NT2/D1 (cell line): ENCODE data around the gene QPRT.
A peak's percentile ranks its signal among the peaks of the same experiment; 100 is the strongest.

Source experiments
- DNase-seq: peaks from one replicate; pipeline ENCODE4 v3.0.0-alpha.2; 2011; ENCODE audit warnings: low read depth, low spot score
- H3K27me3 ChIP-seq: 2 replicates; pipeline ENCODE4 v1.6.0; 2011; ENCODE audit warnings: mild to moderate bottlenecking; ENCODE audit not compliant: insufficient read length, insufficient read depth
- H3K36me3 ChIP-seq: 2 replicates; pipeline ENCODE4 v1.6.1; 2011; ENCODE audit warnings: mild to moderate bottlenecking, low read length, mixed read lengths; ENCODE audit not compliant: insufficient read depth, insufficient read length
- H3K4me1 ChIP-seq: 2 replicates; pipeline ENCODE4 v1.5.1; 2011; ENCODE audit not compliant: insufficient read depth, insufficient read length
- H3K4me3 ChIP-seq: 2 replicates; pipeline ENCODE4 v1.5.1; 2011; ENCODE audit warnings: low read depth; ENCODE audit not compliant: insufficient read length
- H3K9ac ChIP-seq: 2 replicates; pipeline ENCODE4 v1.6.0; 2011; ENCODE audit warnings: low read depth; ENCODE audit not compliant: insufficient read length
- H3K9me3 ChIP-seq: 2 replicates; pipeline ENCODE4 v1.5.1; 2011; ENCODE audit warnings: mild to moderate bottlenecking, low read length; ENCODE audit not compliant: insufficient read depth
- SUZ12 ChIP-seq: IDR thresholded peaks from 2 replicates; pipeline ENCODE4 v1.6.1; 2011; ENCODE audit not compliant: insufficient read length, insufficient read depth; ENCODE audit errors: extremely low read depth
- YY1 ChIP-seq: IDR thresholded peaks from 2 replicates; pipeline ENCODE4 v1.6.1; 2011; ENCODE audit not compliant: insufficient read length, insufficient read depth
- ZNF274 ChIP-seq: IDR thresholded peaks from 2 replicates; pipeline ENCODE4 v1.6.1; 2011; ENCODE audit warnings: mild to moderate bottlenecking, low read depth, low read length

QPRT gene

DNA sequence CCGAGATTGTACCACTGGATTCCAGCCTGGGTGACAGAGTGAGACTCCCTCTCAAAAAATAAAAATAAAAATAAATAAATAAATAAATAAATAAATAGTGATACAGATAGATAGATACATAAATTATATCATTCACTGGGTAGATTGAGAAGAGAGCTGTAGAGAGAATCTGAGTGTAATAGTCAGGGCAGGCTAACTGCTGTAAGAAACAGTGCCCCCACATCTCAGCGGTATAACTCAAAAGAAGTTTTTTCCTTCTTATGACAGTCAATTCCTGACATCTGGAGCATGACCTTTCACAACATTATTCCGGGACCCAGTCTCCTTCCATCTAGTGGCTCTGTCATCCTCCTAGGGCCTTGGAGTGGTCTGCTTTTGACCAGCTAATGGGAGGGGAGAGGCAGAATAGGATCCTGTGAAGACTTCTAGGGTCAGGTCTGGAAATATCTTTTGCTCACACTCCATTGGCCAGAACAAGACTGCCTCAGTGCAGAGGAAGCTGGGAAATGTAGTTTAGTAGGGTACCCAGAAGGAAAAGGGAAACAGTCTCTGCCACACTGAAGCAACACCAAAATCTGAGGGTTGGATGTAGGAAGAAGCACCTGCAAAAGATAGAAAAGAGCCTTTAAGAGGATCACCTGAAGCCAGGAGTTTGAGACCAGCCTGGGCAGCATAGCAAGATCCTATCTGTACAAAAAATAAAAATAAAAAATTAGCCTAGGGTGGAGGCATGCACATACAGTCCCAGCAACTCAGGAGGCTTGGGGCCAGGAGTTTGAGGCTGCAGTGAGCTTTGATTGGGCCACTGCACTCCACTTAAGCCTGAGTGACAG is 3.0 kb upstream of the QPRT start:
- DNase-seq: no peak
- peaks cover 10% of the 10 kb centered on the region for H3K4me1 ChIP-seq
- H3K4me3 ChIP-seq: no peak overlapping the region
- no peaks in the 10 kb centered on the region for H3K27me3 ChIP-seq
- TF ChIP-seq ZNF274: no peak
- TF ChIP-seq SUZ12: no peak
- no peak for TF ChIP-seq YY1
- peaks cover 3% of the 10 kb centered on the region for H3K36me3 ChIP-seq
- no peaks in the 10 kb centered on the region for H3K9me3 ChIP-seq
- no peak overlapping the region for H3K9ac ChIP-seq

GRCh38 chr16:29676989-29677785 is 1.8 kb upstream of the QPRT start:
- DNase-seq: no peak
- H3K4me3 ChIP-seq: no peak overlapping the region
- no peaks in the 10 kb centered on the region for H3K27me3 ChIP-seq
- no peaks in the 10 kb centered on the region for H3K9me3 ChIP-seq
- peak overlapping the region; percentile 32 for H3K9ac ChIP-seq
- H3K36me3 ChIP-seq: peaks cover 13% of the 10 kb centered on the region
- TF ChIP-seq SUZ12 (no peak), ZNF274 (no peak), YY1 (no peak)
- H3K4me1 ChIP-seq: peaks cover 10% of the 10 kb centered on the region

DNA sequence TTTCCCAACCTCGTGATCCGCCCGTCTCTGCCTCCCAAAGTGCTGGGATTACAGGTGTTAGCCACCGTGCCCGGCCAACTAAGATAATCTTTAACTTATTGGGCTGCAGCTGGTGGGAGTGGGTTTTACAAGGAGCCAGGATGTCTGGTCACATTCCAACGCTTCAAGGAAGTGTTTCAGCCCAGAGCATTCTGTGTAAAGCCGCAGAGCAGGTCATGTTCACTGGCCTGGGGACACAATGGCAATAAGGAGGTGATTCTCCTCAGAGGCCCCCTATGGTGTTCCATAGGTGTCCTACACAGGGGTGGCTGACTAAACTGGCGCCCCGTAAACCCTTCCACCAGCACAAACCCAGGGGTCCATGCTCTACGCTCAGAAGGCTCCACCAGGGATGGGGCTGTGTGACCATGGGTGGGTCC is 1.2 kb downstream of the QPRT start:
- H3K27me3 ChIP-seq: no peaks in the 10 kb centered on the region
- H3K36me3 ChIP-seq: peaks cover 43% of the 10 kb centered on the region
- peaks cover 9% of the 10 kb centered on the region for H3K4me1 ChIP-seq
- H3K4me3 ChIP-seq: peak overlapping the region; percentile 73
- no peak for DNase-seq
- TF ChIP-seq YY1: no peak
- no peaks in the 10 kb centered on the region for H3K9me3 ChIP-seq
- peak overlapping the region; percentile 87 for H3K9ac ChIP-seq

GRCh38 chr16:29683543-29684090 is 4.6 kb downstream of the QPRT start:
- no peak for DNase-seq
- H3K4me1 ChIP-seq: peaks cover 16% of the 10 kb centered on the region
- H3K9me3 ChIP-seq: no peaks in the 10 kb centered on the region
- no peak for TF ChIP-seq ZNF274
- no peak for TF ChIP-seq SUZ12
- no peak for TF ChIP-seq YY1
- H3K4me3 ChIP-seq: no peak overlapping the region
- H3K9ac ChIP-seq: no peak overlapping the region
- H3K36me3 ChIP-seq: peaks cover 71% of the 10 kb centered on the region
- H3K27me3 ChIP-seq: no peaks in the 10 kb centered on the region

DNA sequence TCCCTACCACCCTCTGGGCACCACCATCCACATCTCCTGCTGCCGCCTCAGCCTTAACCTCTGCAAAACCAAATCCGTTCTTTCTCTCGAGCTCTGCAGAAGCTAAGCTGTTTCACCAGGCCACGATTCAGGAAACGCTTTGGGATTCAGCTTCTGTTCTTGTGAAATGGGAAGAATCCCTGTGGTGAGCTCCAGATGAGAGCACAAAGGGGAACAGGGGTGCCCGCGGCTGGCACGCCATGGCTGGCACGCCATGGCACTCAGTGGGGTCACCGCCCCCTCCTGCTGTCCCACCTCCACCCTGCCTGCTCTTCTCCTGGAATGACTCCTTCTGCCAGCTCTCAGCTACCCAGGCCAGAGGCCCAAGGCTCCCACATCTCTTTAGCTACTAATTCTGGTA is 5.7 kb downstream of the QPRT start:
- no peaks in the 10 kb centered on the region for H3K27me3 ChIP-seq
- no peak for DNase-seq
- H3K9ac ChIP-seq: no peak overlapping the region
- H3K36me3 ChIP-seq: peaks cover 75% of the 10 kb centered on the region
- H3K4me1 ChIP-seq: peaks cover 15% of the 10 kb centered on the region
- no peak overlapping the region for H3K4me3 ChIP-seq
- TF ChIP-seq ZNF274: no peak
- H3K9me3 ChIP-seq: no peaks in the 10 kb centered on the region

GRCh38 chr16:29686740-29687332 is 7.9 kb downstream of the QPRT start:
- Histone ChIP-seq H3K27me3 (no peaks in the 10 kb centered on the region), H3K4me1 (peaks cover 14% of the 10 kb centered on the region), H3K4me3 (no peak overlapping the region), H3K36me3 (peaks cover 77% of the 10 kb centered on the region), H3K9ac (no peak overlapping the region), H3K9me3 (no peaks in the 10 kb centered on the region; the same call in 1 of the 2 replicates)
- TF ChIP-seq SUZ12 (no peak), YY1 (no peak), ZNF274 (no peak)
- DNase-seq: no peak

DNA sequence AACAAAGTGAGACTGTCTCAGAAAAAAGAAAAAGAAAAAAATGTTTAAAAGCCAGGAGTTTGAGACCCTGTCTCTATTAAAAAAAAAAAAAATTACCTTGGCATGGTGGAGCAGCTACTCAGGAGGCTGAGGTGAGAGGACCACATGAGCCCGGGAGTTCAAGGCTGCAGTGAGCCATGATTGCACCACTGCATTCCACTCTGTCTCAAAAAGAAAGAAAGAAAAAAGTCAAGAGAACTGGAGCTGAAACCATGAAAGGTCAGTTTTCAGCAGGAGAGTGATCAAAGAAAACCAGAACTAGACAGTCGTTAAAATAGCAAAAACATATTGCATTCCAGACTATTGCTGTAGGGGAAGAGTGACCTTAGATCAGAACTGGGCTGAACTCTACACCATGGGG is 8.8 kb downstream of the QPRT start:
- H3K4me3 ChIP-seq: no peak overlapping the region
- no peak overlapping the region for H3K9ac ChIP-seq
- TF ChIP-seq ZNF274: no peak
- no peak for TF ChIP-seq YY1
- TF ChIP-seq SUZ12: no peak
- H3K27me3 ChIP-seq: no peaks in the 10 kb centered on the region
- H3K36me3 ChIP-seq: peaks cover 71% of the 10 kb centered on the region
- DNase-seq: no peak
- no peaks in the 10 kb centered on the region; the same call in 1 of the 2 replicates for H3K9me3 ChIP-seq
- H3K4me1 ChIP-seq: peaks cover 16% of the 10 kb centered on the region
